Fibroblast of pulmonary artery (primary cell): ENCODE results near the gene LRRC32.
A peak's percentile ranks its signal among the peaks of the same experiment; 100 is the strongest.

Experiments used
- DNase-seq: peaks from one replicate; pipeline ENCODE4 v3.0.0-alpha.2; 2010; ENCODE audit warnings: low read depth
- H3K4me3 ChIP-seq: replicated peaks from 2 replicates; pipeline ENCODE4 v1.5.1; 2011; ENCODE audit warnings: low read depth, mild to moderate bottlenecking, control low read depth, low read length, moderate library complexity
- CTCF ChIP-seq: IDR thresholded peaks from 2 replicates; pipeline ENCODE4 v1.5.1; 2011; ENCODE audit warnings: mild to moderate bottlenecking, control low read depth, low read length, inconsistent platforms; ENCODE audit errors: missing control alignments

The LRRC32 gene

GRCh38 chr11:76653674-76654284 lies 16.8 kb downstream of the LRRC32 start:
- peak; percentile 92 for DNase-seq
- TF ChIP-seq CTCF, result no peak
- no peak overlapping the region for H3K4me3 ChIP-seq

GRCh38 chr11:76653012-76653673 lies 17.4 kb downstream of the LRRC32 start:
- DNase-seq, result no peak
- TF ChIP-seq CTCF, result no peak
- H3K4me3 ChIP-seq, result no peak overlapping the region

GRCh38 chr11:76649851-76650372 lies 20.6 kb downstream of the LRRC32 start:
- no peak overlapping the region for H3K4me3 ChIP-seq
- no peak for TF ChIP-seq CTCF

GRCh38 chr11:76649011-76649410 lies 21.5 kb downstream of the LRRC32 start:
- peak; percentile 58 for DNase-seq
- H3K4me3 ChIP-seq, result no peak overlapping the region
- TF ChIP-seq CTCF, result no peak

More at GRCh38 chr11:76649851-76650372, 20.6 kb downstream of the LRRC32 start:
- DNase-seq, result no peak

- no peak for DNase-seq
- no peak overlapping the region for H3K4me3 ChIP-seq
Observed at GRCh38 chr11:76648061-76648460, 22.5 kb downstream of the LRRC32 start.

GRCh38 chr11:76646882-76647534 lies 23.5 kb downstream of the LRRC32 start:
- no peak for DNase-seq
- H3K4me3 ChIP-seq, result no peak overlapping the region
- no peak for TF ChIP-seq CTCF

More at GRCh38 chr11:76648061-76648460, 22.5 kb downstream of the LRRC32 start:
- TF ChIP-seq CTCF, result no peak
